Measurements from ENCODE around the gene CD274.

DNA sequence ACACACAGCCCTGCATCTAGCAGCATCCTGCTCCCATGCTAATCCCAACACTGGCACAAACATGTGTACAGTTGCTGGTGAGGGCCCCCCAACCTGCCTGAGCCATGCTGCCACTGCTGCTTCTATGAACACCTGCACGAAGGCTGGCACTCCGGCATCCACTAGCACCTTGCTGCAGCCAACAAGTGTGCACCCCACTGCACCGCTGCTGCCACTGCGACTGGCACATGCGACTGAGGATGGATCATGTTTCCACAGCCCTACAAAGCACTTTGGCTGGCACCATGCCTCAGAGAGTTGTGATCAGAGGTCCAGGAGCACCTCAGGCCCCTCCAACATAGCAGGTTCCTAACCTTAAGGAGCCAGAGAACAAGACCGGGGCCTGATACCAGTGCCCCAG is 52.2 kb downstream of the CD274 start:
- TF ChIP-seq, protein P1, sequence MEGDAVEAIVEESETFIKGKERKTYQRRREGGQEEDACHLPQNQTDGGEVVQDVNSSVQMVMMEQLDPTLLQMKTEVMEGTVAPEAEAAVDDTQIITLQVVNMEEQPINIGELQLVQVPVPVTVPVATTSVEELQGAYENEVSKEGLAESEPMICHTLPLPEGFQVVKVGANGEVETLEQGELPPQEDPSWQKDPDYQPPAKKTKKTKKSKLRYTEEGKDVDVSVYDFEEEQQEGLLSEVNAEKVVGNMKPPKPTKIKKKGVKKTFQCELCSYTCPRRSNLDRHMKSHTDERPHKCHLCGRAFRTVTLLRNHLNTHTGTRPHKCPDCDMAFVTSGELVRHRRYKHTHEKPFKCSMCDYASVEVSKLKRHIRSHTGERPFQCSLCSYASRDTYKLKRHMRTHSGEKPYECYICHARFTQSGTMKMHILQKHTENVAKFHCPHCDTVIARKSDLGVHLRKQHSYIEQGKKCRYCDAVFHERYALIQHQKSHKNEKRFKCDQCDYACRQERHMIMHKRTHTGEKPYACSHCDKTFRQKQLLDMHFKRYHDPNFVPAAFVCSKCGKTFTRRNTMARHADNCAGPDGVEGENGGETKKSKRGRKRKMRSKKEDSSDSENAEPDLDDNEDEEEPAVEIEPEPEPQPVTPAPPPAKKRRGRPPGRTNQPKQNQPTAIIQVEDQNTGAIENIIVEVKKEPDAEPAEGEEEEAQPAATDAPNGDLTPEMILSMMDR (IDR thresholded peaks at IDR 0.05; ENCODE audit: borderline replicate concordance, extremely low read depth, low read length, poor library complexity, severe bottlenecking), result no peak
- TF ChIP-seq EZH2 (IDR thresholded peaks at IDR 0.05; ENCODE audit: borderline replicate concordance, low read depth, low read length, severe bottlenecking), result no peak

Measured in DND-41 (cell line).